ENCODE data around the gene ATG4A.

The ATG4A gene

GRCh38 chrX:108122748-108123147, 31.2 kb downstream of the ATG4A start:
- DNase-seq (ENCODE audit: low spot score): no peak

GRCh38 chrX:108123591-108124366, 32.2 kb downstream of the ATG4A start:
- DNase-seq (ENCODE audit: low spot score): no peak

GRCh38 chrX:108126661-108127060, 35.1 kb downstream of the ATG4A start:
- DNase-seq (ENCODE audit: low spot score): no peak

GRCh38 chrX:108127152-108127551, 35.6 kb downstream of the ATG4A start:
- DNase-seq (ENCODE audit: low spot score): no peak

GRCh38 chrX:108130889-108131288, 39.3 kb downstream of the ATG4A start:
- no peak for DNase-seq (ENCODE audit: low spot score)

GRCh38 chrX:108131471-108131870, 39.9 kb downstream of the ATG4A start:
- no peak for DNase-seq (ENCODE audit: low spot score)

GRCh38 chrX:108132034-108132433, 40.5 kb downstream of the ATG4A start:
- DNase-seq (ENCODE audit: low spot score): no peak

- DNase-seq (ENCODE audit: low spot score): no peak
Observed at GRCh38 chrX:108132876-108133275, 41.3 kb downstream of the ATG4A start.

- DNase-seq (ENCODE audit: low spot score): no peak
Observed at GRCh38 chrX:108134724-108135123, 43.1 kb downstream of the ATG4A start.

GRCh38 chrX:108138814-108139702, 47.5 kb downstream of the ATG4A start:
- no peak for DNase-seq (ENCODE audit: low spot score)

- DNase-seq (ENCODE audit: low spot score): no peak
Observed at GRCh38 chrX:108148524-108148923, 56.9 kb downstream of the ATG4A start.

- DNase-seq (ENCODE audit: low spot score): no peak
Observed at GRCh38 chrX:108156082-108156481, 64.5 kb downstream of the ATG4A start.

- DNase-seq (ENCODE audit: low spot score): no peak
Observed at GRCh38 chrX:108156934-108157466, 65.4 kb downstream of the ATG4A start.

- no peak for DNase-seq (ENCODE audit: low spot score)
Observed at GRCh38 chrX:108157628-108158027, 66.0 kb downstream of the ATG4A start.

- no peak for DNase-seq (ENCODE audit: low spot score)
Observed at GRCh38 chrX:108159028-108159670, 67.6 kb downstream of the ATG4A start.

- no peak for DNase-seq (ENCODE audit: low spot score)
Observed at GRCh38 chrX:108160309-108160708, 68.7 kb downstream of the ATG4A start.

- no peak for DNase-seq (ENCODE audit: low spot score)
Observed at GRCh38 chrX:108162265-108162664, 70.7 kb downstream of the ATG4A start.

- no peak for DNase-seq (ENCODE audit: low spot score)
Observed at GRCh38 chrX:108163333-108164082, 71.9 kb downstream of the ATG4A start.

GRCh38 chrX:108165383-108166111, 74.0 kb downstream of the ATG4A start:
- peak; percentile 55 for DNase-seq (ENCODE audit: low spot score)

- DNase-seq (ENCODE audit: low spot score): no peak
Observed at GRCh38 chrX:108167211-108167872, 75.8 kb downstream of the ATG4A start.
